Stimulated activated CD4-positive, alpha-beta T cell treated with anti-CD3 and anti-CD28 coated beads, Interleukin-15, amount 100 ng/mL, for 1 hour (primary cell): ENCODE results near the gene CCDC88A.
"Not testable (repeated sequence)": the region's sequence is repeated elsewhere in the genome, so short reads cannot be mapped to it uniquely, and the experiment has no call there.

ENCODE experiments used
- DNase-seq, 2 donors: peaks; one replicate each; pipeline ENCODE4 v3.0.0-alpha.2; 2020; ENCODE audit warnings: low read depth in 1 of 2, low spot score in 1 of 2

Gene CCDC88A

GRCh38 chr2:55391615-55392242 lies 27.9 kb downstream of the CCDC88A start:
- no peak for DNase-seq

- DNase-seq: no peak
Measured at GRCh38 chr2:55391155-55391554, 28.5 kb downstream of the CCDC88A start.

- DNase-seq: not testable (repeated sequence)
Measured at GRCh38 chr2:55385516-55385915, 34.1 kb downstream of the CCDC88A start.

- no peak for DNase-seq
Measured at GRCh38 chr2:55384786-55385185, 34.9 kb downstream of the CCDC88A start.

- DNase-seq: no peak
Measured at GRCh38 chr2:55371376-55371775, 48.3 kb downstream of the CCDC88A start.

- no peak for DNase-seq
Measured at GRCh38 chr2:55370208-55370607, 49.4 kb downstream of the CCDC88A start.

GRCh38 chr2:55365303-55365702 lies 54.4 kb downstream of the CCDC88A start:
- DNase-seq: no peak

- DNase-seq: no peak
Measured at GRCh38 chr2:55364189-55365055, 55.2 kb downstream of the CCDC88A start.

- DNase-seq: no peak
Measured at GRCh38 chr2:55363636-55364035, 56.0 kb downstream of the CCDC88A start.

- no peak for DNase-seq
Measured at GRCh38 chr2:55361465-55362189, 58.0 kb downstream of the CCDC88A start.

GRCh38 chr2:55358451-55358850 lies 61.2 kb downstream of the CCDC88A start:
- DNase-seq: no peak

GRCh38 chr2:55357927-55358326 lies 61.7 kb downstream of the CCDC88A start:
- DNase-seq: no peak

- no peak for DNase-seq
Measured at GRCh38 chr2:55357164-55357563, 62.5 kb downstream of the CCDC88A start.

GRCh38 chr2:55356136-55356535 lies 63.5 kb downstream of the CCDC88A start:
- DNase-seq: not testable (repeated sequence)

GRCh38 chr2:55355451-55355850 lies 64.2 kb downstream of the CCDC88A start:
- no peak for DNase-seq

GRCh38 chr2:55351672-55352071 lies 68.0 kb downstream of the CCDC88A start:
- DNase-seq: no peak

GRCh38 chr2:55345064-55345463 lies 74.6 kb downstream of the CCDC88A start:
- DNase-seq: no peak

GRCh38 chr2:55338268-55338667 lies 81.4 kb downstream of the CCDC88A start:
- DNase-seq: no peak

- DNase-seq: no peak
Measured at GRCh38 chr2:55334728-55335127, 84.9 kb downstream of the CCDC88A start.

GRCh38 chr2:55330541-55331297 lies 88.9 kb downstream of the CCDC88A start:
- DNase-seq: no peak
